ENCODE measurements around the gene COL5A1.

Gene COL5A1

DNA sequence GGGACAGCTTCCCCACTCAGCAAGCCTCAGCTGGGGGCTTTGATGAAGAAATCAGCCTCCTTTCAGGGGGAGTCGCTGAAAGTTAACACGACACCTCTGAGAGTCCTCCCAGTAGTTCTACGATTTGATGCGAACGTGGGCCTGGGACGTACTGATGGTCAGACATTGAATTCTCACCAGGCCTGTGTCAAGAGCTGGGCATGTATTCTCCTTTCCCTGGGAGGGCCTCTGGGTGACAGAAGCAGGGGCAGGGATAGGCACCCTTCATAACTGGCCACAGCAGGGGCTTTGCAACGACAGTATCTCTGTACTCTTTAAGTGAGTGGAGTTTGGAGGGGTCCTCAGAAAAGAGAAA is 15.6 kb upstream of the COL5A1 start:
- peaks cover 0 to 4% of the 10 kb centered on the region in 2 donors for H3K27me3 ChIP-seq (ENCODE audit: control insufficient read depth in 2 of 2, insufficient read depth in 2 of 2, low read length in 2 of 2)
- H3K9ac ChIP-seq (ENCODE audit: low read depth in 1 of 2, low read length in 2 of 2), result no peak overlapping the region
- no peaks in the 10 kb centered on the region for H3K4me1 ChIP-seq (ENCODE audit: control insufficient read depth in 2 of 2, insufficient read depth in 2 of 2, low read length in 2 of 2)
- H3K9me3 ChIP-seq (ENCODE audit: control insufficient read depth in 2 of 2, low read length in 2 of 2), result no peaks in the 10 kb centered on the region
- no peak overlapping the region for H3K27ac ChIP-seq (ENCODE audit: low read depth in 2 of 2, low read length in 2 of 2)
- H3K36me3 ChIP-seq (ENCODE audit: control insufficient read depth in 2 of 2, insufficient read depth in 2 of 2, low read length in 2 of 2), result no peaks in the 10 kb centered on the region
- H3K4me3 ChIP-seq (ENCODE audit: low read length in 2 of 2), result no peak overlapping the region

GRCh38 chr9:134626571-134627416 is 14.8 kb upstream of the COL5A1 start:
- Histone ChIP-seq H3K36me3 (ENCODE audit: control insufficient read depth in 2 of 2, insufficient read depth in 2 of 2, low read length in 2 of 2) (no peaks in the 10 kb centered on the region), H3K4me1 (ENCODE audit: control insufficient read depth in 2 of 2, insufficient read depth in 2 of 2, low read length in 2 of 2) (no peaks in the 10 kb centered on the region), H3K27me3 (ENCODE audit: control insufficient read depth in 2 of 2, insufficient read depth in 2 of 2, low read length in 2 of 2) (no peaks in the 10 kb centered on the region), H3K4me3 (ENCODE audit: low read length in 2 of 2) (no peak overlapping the region), H3K9me3 (ENCODE audit: control insufficient read depth in 2 of 2, low read length in 2 of 2) (no peaks in the 10 kb centered on the region), H3K27ac (ENCODE audit: low read depth in 2 of 2, low read length in 2 of 2) (no peak overlapping the region), H3K9ac (ENCODE audit: low read depth in 1 of 2, low read length in 2 of 2) (no peak overlapping the region)

DNA sequence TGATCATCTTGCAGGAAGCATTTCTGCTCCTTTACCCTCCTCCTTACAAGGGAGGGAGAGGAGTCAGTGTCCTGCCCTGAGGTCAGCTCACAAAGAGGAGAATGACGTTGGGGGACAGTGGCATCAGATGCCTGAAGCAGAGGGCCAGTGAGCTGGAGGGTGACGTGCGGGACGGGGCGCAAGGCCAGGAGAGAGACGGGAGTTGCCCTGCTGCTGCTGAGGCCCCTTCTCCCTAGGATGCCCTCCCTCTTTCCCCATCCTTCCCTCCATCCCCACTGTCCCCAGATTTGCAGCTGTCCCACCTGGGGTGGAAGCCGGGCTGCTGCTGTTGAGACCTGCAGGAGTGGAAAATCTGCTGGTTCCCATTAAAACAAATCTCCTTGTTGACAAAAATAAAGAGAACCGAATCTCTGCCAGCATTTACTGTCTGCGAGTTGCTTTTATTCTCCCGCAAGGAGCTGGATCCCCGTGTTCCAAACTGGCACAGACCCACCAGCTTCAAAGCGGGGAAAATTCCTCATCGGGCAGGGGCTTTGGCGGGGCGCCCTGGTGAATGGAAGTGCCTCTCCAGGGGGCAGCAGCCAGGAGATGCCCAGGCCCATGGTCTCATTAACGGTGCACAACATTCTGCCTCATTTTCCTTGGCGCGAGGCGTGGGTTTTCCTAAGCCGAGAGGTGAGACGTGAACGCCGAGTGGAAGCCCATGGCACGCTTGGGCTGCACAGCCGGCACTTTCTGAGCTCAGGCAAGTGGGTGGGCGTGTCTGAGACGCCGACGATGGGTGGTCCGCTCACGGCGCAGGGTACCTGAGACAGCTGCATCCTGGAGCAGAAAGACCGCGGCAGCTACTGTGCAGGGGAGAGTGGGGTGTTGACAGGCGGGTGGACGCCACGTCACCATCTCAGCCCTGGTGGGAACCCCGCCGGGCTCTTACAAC is 13.9 kb upstream of the COL5A1 start:
- Histone ChIP-seq H3K4me1 (ENCODE audit: control insufficient read depth in 2 of 2, insufficient read depth in 2 of 2, low read length in 2 of 2) (no peaks in the 10 kb centered on the region), H3K9me3 (ENCODE audit: control insufficient read depth in 2 of 2, low read length in 2 of 2) (no peaks in the 10 kb centered on the region), H3K27ac (ENCODE audit: low read depth in 2 of 2, low read length in 2 of 2) (no peak overlapping the region), H3K36me3 (ENCODE audit: control insufficient read depth in 2 of 2, insufficient read depth in 2 of 2, low read length in 2 of 2) (no peaks in the 10 kb centered on the region), H3K9ac (ENCODE audit: low read depth in 1 of 2, low read length in 2 of 2) (no peak overlapping the region), H3K27me3 (ENCODE audit: control insufficient read depth in 2 of 2, insufficient read depth in 2 of 2, low read length in 2 of 2) (no peaks in the 10 kb centered on the region), H3K4me3 (ENCODE audit: low read length in 2 of 2) (no peak overlapping the region)

DNA sequence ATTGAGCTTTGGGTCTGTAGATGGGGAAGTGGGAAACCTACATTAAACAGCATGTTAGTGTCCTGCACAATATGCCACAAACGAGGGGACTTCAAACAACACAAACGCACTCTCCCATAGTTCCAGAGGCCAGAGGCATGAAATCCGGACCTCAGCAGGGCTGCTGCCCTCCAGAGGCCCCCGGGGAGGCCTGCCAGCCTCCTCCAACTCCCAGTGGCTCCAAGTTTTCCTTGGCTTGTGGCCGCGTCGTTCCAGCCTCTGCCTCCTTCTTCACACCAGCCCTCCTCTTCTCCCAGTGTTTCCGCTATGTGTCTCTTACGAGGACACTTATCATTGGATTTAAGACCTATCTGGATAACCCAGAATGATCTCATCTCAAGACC is 13.3 kb upstream of the COL5A1 start:
- Histone ChIP-seq H3K4me3 (ENCODE audit: low read length in 2 of 2) (no peak overlapping the region), H3K9ac (ENCODE audit: low read depth in 1 of 2, low read length in 2 of 2) (no peak overlapping the region), H3K4me1 (ENCODE audit: control insufficient read depth in 2 of 2, insufficient read depth in 2 of 2, low read length in 2 of 2) (no peaks in the 10 kb centered on the region), H3K27ac (ENCODE audit: low read depth in 2 of 2, low read length in 2 of 2) (no peak overlapping the region), H3K27me3 (ENCODE audit: control insufficient read depth in 2 of 2, insufficient read depth in 2 of 2, low read length in 2 of 2) (no peaks in the 10 kb centered on the region), H3K9me3 (ENCODE audit: control insufficient read depth in 2 of 2, low read length in 2 of 2) (no peaks in the 10 kb centered on the region), H3K36me3 (ENCODE audit: control insufficient read depth in 2 of 2, insufficient read depth in 2 of 2, low read length in 2 of 2) (no peaks in the 10 kb centered on the region)

- no peak overlapping the region for H3K27ac ChIP-seq (ENCODE audit: low read depth in 2 of 2, low read length in 2 of 2)
- no peak overlapping the region for H3K9ac ChIP-seq (ENCODE audit: low read depth in 1 of 2, low read length in 2 of 2)
- no peaks in the 10 kb centered on the region for H3K9me3 ChIP-seq (ENCODE audit: control insufficient read depth in 2 of 2, low read length in 2 of 2)
- H3K27me3 ChIP-seq (ENCODE audit: control insufficient read depth in 2 of 2, insufficient read depth in 2 of 2, low read length in 2 of 2), result no peaks in the 10 kb centered on the region
- H3K36me3 ChIP-seq (ENCODE audit: control insufficient read depth in 2 of 2, insufficient read depth in 2 of 2, low read length in 2 of 2), result no peaks in the 10 kb centered on the region
- no peaks in the 10 kb centered on the region for H3K4me1 ChIP-seq (ENCODE audit: control insufficient read depth in 2 of 2, insufficient read depth in 2 of 2, low read length in 2 of 2)
- H3K4me3 ChIP-seq (ENCODE audit: low read length in 2 of 2), result no peak overlapping the region
These were observed 12.5 kb upstream of the COL5A1 start for GRCh38 chr9:134629061-134629585.

GRCh38 chr9:134629586-134630392 is 11.8 kb upstream of the COL5A1 start:
- Histone ChIP-seq H3K4me1 (ENCODE audit: control insufficient read depth in 2 of 2, insufficient read depth in 2 of 2, low read length in 2 of 2) (no peaks in the 10 kb centered on the region), H3K27me3 (ENCODE audit: control insufficient read depth in 2 of 2, insufficient read depth in 2 of 2, low read length in 2 of 2) (no peaks in the 10 kb centered on the region), H3K4me3 (ENCODE audit: low read length in 2 of 2) (no peak overlapping the region), H3K36me3 (ENCODE audit: control insufficient read depth in 2 of 2, insufficient read depth in 2 of 2, low read length in 2 of 2) (no peaks in the 10 kb centered on the region), H3K9ac (ENCODE audit: low read depth in 1 of 2, low read length in 2 of 2) (no peak overlapping the region), H3K27ac (ENCODE audit: low read depth in 2 of 2, low read length in 2 of 2) (no peak overlapping the region), H3K9me3 (ENCODE audit: control insufficient read depth in 2 of 2, low read length in 2 of 2) (no peaks in the 10 kb centered on the region)

- H3K27me3 ChIP-seq (ENCODE audit: control insufficient read depth in 2 of 2, insufficient read depth in 2 of 2, low read length in 2 of 2), result no peaks in the 10 kb centered on the region
- H3K36me3 ChIP-seq (ENCODE audit: control insufficient read depth in 2 of 2, insufficient read depth in 2 of 2, low read length in 2 of 2), result no peaks in the 10 kb centered on the region
- no peaks in the 10 kb centered on the region for H3K9me3 ChIP-seq (ENCODE audit: control insufficient read depth in 2 of 2, low read length in 2 of 2)
- H3K4me3 ChIP-seq (ENCODE audit: low read length in 2 of 2), result no peak overlapping the region
- no peak overlapping the region for H3K27ac ChIP-seq (ENCODE audit: low read depth in 2 of 2, low read length in 2 of 2)
- no peak overlapping the region for H3K9ac ChIP-seq (ENCODE audit: low read depth in 1 of 2, low read length in 2 of 2)
- H3K4me1 ChIP-seq (ENCODE audit: control insufficient read depth in 2 of 2, insufficient read depth in 2 of 2, low read length in 2 of 2), result no peaks in the 10 kb centered on the region
These were observed 11.2 kb upstream of the COL5A1 start for GRCh38 chr9:134630393-134630790.

DNA sequence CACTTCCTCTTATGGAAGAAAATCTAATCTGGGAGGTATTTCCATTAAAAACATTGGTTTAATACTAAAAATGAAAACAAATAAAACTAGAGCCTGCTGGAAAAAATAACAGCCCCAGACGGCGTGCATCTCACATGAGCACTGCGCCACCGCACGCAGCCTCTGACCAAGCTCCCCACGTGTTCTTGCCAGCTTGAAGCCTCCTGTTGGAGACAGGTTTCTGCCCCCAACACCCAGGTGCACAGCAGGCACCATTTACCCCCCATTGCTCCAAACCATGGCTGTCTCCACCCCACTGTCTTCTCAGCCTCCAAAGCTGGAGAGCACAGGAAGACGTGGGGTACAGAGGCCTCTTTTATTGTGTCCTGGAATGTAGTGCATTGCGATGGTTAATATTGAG is 10.7 kb upstream of the COL5A1 start:
- Histone ChIP-seq H3K4me3 (ENCODE audit: low read length in 2 of 2) (no peak overlapping the region), H3K27me3 (ENCODE audit: control insufficient read depth in 2 of 2, insufficient read depth in 2 of 2, low read length in 2 of 2) (no peaks in the 10 kb centered on the region), H3K4me1 (ENCODE audit: control insufficient read depth in 2 of 2, insufficient read depth in 2 of 2, low read length in 2 of 2) (no peaks in the 10 kb centered on the region), H3K9ac (ENCODE audit: low read depth in 1 of 2, low read length in 2 of 2) (no peak overlapping the region), H3K27ac (ENCODE audit: low read depth in 2 of 2, low read length in 2 of 2) (no peak overlapping the region), H3K36me3 (ENCODE audit: control insufficient read depth in 2 of 2, insufficient read depth in 2 of 2, low read length in 2 of 2) (no peaks in the 10 kb centered on the region), H3K9me3 (ENCODE audit: control insufficient read depth in 2 of 2, low read length in 2 of 2) (no peaks in the 10 kb centered on the region)

GRCh38 chr9:134631881-134632280 is 9.7 kb upstream of the COL5A1 start:
- Histone ChIP-seq H3K9ac (ENCODE audit: low read depth in 1 of 2, low read length in 2 of 2) (no peak overlapping the region), H3K36me3 (ENCODE audit: control insufficient read depth in 2 of 2, insufficient read depth in 2 of 2, low read length in 2 of 2) (no peaks in the 10 kb centered on the region), H3K27me3 (ENCODE audit: control insufficient read depth in 2 of 2, insufficient read depth in 2 of 2, low read length in 2 of 2) (no peaks in the 10 kb centered on the region), H3K4me1 (ENCODE audit: control insufficient read depth in 2 of 2, insufficient read depth in 2 of 2, low read length in 2 of 2) (no peaks in the 10 kb centered on the region), H3K27ac (ENCODE audit: low read depth in 2 of 2, low read length in 2 of 2) (no peak overlapping the region), H3K9me3 (ENCODE audit: control insufficient read depth in 2 of 2, low read length in 2 of 2) (no peaks in the 10 kb centered on the region), H3K4me3 (ENCODE audit: low read length in 2 of 2) (no peak overlapping the region)

Measured in mucosa of rectum (tissue), 2 donors.